Activated CD4-positive, alpha-beta T cell treated with anti-CD3 and anti-CD28 coated beads, Interleukin-2, amount 50 U/mL, for 4 hours (primary cell): ENCODE results near the gene TXLNB.
"Not testable (repeated sequence)": the region's sequence is repeated elsewhere in the genome, so short reads cannot be mapped to it uniquely, and the experiment has no call there.

Source experiments
- DNase-seq, 2 experiments: peaks; one replicate each; pipeline ENCODE4 v3.0.0-alpha.2; 2020

The TXLNB gene

DNA sequence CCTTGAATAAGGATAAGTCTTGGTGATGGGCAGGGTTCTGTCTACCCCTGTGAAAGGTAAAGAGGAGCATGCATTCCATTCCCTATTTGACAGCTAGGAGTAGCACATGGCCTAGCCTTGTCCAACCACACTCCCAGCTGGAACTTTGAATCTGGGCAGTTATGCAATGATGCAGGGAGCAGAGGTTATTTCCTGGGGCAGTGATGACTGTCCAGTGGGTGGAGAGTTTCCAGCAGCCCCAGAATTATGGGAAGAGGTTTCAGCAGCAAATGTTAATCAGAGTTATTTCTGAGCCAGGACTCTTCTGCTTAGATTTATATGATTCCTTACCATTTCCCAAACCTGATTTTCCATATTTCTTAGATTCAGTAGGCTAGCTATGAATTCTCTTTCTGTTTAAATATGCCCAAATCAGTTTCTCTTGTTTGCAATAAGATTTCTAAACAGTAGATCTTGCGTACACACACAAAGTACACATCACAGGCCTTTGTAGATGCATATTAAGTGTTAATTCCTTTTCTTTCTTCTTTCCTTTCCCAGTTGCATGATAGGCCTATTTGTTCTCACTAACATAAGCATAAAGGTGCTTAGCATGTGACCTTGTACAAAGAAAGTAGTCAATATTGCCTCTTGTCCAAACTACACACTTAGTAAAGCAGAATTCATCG, 17.3 kb upstream of the TXLNB start:
- no peak for DNase-seq

DNA sequence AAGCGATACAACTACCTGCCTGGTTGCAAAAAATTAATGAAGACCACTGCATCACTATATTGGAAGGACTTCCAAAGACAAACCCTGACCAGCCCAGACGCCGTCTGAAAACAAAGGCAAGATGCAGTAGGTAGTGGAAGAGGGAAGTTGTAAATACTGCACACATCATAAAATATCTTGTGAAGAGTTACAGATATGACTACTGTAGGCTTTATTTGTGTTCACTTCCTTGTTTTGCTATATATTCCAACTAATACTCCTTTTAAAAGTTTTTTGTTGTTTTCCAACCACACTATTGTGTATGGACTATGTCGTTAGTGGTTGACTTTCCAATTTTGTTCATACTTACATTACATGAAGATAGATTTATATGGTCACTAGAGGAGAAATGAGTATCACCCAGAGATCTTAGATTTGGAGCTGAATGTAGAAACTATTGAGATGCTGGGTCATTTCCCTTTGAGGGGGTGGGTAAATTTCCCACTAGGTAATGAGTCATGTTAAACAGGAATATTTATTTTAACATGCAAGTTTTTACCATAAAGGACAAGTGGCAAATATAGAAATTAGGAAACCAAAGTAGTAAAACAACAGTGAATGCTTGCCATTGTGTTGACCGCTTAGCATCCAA, 16.6 kb upstream of the TXLNB start:
- no peak for DNase-seq

DNA sequence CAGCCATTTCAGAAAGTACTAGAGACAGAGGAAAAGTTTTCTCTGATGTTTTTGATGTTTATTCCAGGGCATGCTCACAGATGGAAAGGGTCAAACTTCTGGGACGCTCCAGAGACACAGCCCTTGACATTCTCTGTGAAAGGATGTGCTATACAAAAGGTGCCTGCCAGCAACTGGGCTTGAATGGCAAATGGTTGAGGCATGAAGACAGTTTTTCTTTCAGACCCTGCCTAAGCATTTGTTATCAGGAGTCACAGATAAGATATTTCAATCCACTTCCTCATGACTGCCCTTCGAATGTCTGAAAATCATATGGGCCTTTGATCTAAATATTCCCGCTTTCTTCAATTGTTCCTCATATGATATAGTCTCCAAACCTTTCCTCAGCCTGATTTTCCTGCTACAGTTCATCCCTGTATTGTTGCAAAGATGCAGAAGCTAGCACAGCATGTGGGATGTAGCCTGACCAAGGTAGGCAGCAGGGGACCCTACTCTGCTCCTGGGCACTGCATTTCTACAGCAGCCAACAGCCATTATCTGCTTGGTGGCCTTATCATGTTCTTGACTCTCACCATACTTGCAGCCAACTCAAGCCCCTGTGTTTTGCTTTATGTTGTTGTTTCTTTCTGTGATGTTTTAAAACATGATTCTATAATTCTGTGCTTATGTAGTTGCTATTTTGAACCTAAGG, 14.6 kb upstream of the TXLNB start:
- DNase-seq = no peak

DNA sequence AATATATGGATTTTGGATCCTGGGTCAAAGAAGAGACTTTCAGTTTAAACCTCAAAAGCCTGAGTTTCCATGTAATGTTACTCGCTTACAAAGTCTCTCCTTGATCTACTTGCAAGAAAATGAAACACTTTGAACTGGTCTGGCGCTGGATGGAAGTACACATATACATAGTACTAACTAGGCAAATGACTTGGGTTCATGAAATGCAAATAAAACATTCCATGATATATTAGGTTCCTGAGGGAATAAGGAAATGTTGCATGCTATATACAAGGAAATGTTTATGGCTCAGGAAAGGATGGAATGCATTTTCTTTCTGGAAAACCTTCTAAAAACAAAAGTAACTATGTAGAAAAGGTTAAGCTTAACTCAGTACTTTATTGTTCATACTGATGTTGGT, 11.4 kb upstream of the TXLNB start:
- no peak for DNase-seq

DNA sequence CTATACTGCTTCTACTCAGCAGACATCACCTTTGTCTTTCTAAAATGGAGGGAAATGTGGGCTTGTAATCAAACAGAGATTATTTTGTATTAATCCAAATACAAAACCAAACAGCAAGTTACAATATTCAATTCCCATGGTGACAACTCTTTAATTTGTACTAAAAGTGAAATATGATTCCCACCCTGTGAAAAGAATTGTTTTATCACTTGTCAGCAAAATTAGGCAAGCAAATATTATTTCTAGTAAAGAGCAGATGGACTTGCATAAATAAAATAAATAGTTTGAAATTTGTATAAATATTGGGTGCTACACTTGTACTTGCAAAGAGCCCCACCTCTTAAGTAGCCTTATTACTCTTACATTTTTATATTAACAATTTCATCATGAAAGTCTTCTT, 6.1 kb upstream of the TXLNB start:
- no peak for DNase-seq

DNA sequence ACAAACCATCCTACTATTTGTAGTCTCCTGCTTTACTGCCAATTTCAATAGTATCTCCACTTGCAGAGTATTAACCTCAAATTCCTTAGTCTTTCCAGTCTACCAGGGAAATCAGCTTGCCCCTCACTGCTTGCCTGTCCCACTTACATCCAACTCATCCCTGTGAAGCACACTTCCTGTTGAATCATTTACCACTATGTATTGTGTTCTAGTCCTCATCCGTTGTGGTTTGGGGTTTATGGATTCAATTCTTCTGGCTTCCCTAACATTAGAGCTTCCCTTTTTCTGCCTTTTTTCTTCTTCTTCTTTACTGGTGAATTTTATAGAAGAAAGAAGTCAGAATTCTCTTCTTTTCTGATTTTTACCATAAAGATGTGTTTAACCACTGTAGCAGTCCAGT, 5.1 kb upstream of the TXLNB start:
- no peak for DNase-seq

DNA sequence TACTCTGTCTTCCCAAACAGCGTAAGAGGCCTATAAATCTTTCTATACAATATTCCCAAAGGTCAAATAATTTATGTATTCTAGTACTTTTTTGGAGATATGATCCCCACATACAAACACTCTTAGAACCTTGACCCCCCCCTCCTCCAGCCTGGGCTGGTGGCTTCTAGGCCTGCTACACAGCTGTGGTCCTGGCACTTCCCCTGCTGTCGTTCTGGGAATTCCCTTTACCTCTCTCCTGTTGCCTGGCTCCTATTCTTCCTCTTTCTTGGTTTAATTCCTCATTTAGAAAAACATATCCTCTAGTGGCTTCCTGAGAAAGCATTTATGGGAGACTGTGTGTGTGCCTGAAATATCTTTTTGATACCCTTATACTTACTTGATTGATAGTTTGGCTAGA, 4.1 kb upstream of the TXLNB start:
- DNase-seq = no peak

DNA sequence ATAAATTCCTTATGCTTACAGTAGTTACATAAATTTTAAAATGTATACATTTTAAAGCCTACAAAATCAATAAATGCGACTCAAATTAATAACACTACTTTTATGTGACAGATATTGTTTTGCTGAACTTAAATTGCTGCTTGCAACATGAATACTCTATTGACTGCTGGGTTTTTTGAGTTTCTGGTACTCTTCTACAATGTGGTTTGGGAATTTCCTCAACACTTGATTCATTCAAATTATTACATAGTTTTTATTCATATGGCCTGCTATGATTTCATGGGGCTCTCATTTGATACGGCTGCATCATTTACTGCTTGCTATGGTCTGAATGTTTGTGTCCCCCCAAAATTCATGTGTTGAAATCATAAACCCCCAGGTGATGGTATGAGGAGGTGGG, 2.3 kb upstream of the TXLNB start:
- no peak for DNase-seq

DNA sequence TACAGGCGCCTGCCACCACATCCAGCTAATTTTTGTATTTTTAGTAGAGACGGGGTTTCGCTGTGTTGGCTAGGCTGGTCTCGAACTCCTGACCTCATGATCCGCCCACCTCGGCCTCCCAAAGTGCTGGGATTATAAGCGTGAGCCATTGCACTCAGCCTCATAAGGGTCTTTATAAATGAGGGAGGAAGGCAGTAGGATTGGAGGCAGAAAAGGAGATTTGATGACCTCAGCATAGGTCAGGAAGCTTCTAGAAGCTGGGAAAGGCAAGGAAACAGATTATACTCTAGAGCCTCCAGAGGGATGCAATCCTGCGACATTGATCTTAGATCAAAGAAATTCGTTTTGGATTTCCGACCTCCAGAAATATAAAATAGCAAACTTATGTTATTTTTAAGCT, 1.4 kb upstream of the TXLNB start:
- DNase-seq = not testable (repeated sequence)

DNA sequence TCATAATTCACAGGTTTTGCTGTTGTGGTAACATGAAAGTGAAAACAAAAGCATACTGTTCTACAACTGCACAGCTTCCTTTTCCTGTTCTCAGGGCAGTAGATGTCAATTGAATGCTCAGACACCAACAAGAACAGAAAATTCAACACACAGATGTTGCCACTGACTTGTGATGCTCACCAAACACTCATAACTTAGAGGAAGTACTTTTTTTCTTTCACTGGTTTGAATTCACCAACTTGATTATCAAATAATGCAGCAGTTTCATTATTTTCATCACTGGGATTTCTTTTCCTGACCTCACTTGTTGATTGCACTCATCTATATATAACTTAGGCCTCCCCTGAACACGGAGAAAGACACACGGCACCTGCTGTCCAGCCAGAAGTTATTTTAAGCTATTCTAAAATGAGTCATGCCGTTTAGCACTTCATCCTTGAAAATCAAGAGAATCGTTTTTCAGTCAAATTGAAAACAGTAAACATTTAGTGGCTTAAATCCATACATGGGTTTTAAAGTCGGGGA, 949 bp downstream of the TXLNB start:
- no peak for DNase-seq

DNA sequence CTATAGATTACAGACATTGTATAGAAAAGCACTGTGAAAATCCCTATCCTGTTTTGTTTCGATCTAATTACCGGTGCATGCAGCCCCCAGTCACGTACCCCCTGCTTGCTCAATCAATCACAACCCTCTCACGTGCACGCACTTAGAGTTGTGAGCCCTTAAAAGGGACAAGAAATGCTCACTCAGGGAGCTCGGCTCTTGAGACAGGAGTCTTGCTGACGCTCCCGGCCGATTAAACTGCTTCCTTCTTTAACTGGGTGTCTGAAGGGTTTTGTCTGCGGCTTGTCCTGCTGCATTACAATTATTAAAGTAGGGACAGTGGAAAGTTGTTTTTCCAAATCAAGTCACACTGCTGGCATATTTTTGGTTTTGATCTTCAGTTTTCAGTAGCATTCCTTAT, 2.6 kb downstream of the TXLNB start:
- no peak for DNase-seq

DNA sequence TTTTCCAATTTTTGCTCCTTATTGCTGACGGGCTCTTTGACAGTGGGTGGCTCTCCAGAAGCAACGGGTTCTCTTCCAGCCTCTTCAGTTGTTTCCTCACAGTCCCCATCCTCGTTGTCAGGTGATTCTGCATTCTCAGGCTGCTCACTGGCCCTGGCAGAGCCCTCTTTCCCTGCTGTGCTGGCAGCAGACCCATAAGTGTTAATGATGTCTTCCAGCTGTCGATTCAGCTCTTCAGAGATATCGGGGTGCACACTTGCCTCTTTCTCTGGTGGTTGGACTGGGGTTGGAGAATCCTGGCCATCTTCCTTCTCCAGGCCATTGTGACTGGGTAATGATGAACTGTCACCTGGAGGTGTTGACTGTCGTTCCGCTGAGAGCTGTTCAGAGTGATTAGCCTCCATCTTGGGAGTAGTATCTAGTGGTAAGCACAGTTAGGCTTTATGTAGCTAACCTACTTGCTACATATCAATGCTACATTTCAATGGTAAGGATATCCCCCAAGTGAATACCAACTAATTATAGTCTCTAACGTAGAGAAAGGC, 3.2 kb downstream of the TXLNB start:
- DNase-seq = no peak

DNA sequence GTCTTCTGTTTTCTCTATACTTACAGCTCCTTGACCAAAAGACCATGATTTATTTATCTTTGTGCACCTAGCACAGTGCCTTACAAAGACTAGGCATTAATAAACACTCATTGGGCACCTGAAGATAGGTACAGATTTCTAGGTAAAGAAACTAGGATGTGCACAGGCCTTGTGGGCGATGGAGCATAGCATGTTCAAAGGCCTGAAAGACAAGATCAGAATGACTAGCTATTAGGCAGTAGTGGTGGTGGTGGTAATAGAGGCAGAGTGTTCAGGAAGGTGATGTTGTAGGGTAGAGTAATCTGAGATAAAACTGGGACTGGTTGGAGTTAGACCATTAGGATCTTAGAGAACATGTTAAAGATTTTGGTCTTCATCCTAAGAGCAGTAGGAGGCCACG, 3.9 kb downstream of the TXLNB start:
- no peak for DNase-seq

DNA sequence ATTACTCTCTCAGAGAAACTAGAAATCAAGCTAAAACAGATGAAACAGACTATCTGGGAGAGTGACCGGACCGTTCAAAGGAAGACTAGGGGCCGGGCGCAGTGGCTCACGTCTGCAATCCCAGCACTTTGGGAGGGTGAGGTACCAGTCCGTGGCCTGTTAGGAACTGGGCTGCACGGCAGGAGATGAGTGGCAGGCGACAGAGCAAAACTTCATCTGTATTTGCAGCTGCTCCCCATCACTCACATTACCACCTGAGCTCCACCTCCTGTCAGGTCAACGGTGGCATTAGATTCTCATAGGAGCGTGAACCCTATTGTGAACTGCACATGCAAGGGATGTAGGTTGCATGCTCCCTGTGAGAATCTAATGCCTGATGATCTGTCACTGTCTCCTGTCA, 5.4 kb downstream of the TXLNB start:
- not testable (repeated sequence) for DNase-seq

DNA sequence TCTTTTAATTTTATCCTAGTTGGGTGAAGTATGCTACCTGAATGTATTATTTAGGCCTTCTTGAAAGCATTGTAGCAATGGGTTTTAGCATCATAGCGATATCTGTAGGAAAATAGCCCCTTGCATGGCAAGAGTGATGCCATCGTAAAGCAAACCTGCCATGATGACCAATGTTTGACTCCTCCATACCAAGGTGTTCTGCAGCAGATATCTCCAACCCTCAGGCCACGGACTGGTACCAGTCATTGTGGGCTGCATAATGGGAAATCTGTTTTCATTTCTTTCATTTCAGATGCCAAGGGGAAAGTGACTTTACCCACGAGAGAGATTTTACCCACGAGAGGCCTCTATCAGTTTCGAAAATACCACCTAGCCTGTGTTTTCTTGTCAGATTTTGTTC, 6.2 kb downstream of the TXLNB start:
- no peak for DNase-seq

DNA sequence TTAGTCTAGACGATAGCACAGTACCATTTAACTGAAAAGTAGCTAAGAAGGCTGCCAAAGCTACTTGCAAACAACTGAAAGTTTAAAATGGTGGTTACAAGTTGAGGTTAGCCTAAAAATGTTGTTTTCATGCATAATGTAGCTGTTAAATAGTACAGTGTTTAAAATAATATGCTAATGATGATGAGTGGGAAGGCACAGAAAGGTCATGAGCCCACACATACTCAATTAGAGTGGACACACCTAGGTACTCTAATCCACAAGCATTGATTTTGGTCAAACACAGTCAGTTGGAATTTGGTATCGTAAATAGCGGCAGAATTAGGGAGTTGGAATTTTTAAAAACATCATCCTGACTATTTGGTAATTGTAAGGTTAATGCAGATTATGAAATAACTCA, 7.0 kb downstream of the TXLNB start:
- DNase-seq = no peak

DNA sequence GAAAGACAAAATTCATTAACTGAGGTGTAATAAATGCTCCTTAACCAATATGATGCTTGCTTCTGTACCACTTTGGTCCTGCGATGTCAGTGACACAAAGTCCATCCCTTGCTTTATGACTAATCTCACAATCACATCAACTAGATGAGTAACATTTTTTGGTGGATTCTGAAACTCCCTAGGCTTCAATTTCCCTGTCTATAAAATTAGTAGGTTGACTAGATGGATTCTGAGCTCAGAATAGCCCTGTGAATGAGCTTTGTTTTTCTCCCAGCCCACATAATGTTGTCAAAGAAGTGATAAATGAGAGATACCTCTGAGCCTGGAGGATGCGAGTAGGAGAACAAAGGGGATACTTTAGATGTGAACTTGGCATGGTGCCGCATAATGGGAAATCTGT, 9.1 kb downstream of the TXLNB start:
- DNase-seq = no peak

DNA sequence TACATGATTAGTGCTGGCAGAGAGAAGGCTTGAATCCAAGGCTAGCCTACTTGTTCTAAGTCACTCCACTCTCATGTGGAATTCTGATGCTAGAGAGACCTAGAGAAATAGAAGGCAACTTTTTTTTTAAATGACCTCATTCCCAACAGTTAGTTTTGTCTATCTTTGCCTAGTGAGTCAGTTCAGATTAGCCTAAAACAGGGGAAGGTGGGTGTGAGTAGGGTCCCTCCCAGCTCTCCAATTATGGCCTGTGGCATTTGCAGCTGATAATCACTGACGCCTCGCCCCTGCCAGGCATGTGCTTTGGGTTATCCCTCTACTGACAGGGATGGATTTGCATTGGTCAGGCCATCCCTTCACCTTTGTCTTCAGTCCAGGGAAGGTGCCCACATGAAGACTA, 13.6 kb downstream of the TXLNB start:
- DNase-seq = no peak

DNA sequence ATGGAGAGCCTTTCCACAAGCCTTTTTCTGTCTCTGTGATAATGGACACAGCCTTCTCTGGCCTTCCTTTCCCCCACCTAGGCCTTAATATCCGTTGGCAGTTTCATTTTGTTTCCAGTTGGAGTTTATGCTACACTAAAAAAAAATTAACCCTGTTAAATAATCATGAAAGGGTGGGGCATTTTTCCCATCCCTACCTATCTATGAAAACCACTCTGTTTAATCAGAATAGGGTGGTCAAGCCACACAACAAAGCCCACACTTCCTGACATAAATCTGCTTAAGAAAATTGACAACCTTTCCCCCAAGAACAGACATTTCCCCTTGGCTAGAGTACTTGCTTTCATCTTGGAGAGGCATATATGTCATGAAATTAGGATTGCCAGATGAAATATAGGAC, 14.2 kb downstream of the TXLNB start:
- DNase-seq = no peak

DNA sequence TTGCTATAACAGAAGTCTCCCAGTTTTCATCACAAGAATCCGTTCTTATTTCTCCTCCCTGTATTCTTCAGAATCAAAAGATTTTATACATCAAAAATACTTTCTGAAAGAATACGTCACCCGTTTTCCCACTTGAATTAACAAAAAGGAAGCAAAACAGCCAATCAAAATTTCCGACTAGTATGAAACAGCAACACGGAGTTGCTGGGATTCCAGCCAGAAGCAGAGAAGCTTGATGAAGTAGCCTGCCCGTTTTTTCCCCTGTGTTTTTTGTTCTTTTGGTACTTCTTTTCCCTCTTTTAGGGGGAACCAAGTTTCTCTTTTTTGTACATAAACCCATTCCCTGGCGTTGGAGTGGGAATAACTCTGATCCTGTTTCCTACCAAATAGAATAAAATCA, 14.6 kb downstream of the TXLNB start:
- DNase-seq = no peak

DNA sequence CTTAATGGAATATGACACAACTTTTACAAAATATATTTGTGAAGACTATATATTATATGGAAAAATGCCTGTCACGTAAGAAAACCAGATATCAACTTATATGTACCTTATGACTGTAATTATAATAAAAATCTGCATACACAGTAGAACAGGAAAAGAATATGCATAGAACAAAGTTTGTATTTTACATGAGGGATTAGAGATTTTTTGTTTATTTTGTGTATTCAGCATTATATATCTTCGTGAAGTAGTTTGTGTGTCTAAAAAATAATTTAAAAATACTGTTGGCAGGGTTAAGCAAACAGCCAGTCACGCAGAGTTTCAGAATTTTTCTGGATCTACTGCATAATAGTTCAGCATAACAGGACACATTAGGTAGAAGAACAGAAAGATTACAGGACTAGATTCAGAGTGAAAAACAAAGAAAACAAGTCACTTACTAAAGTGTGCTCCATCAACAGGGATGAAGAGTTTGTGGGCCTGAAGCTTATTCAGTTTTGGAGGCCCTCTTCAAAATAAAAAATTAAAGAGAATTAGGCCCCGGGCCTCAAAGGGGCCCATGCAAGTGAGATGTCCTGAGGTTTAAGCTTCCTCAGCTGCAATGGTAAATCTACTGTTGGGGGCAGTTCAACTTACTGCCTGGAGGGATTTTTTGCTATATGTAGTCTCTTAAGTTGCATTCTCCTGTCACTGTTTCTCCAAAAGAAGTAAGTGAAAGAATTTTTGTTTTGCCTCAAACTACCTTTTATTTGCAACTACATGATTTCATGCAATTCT, 16.3 kb downstream of the TXLNB start:
- DNase-seq = no peak

DNA sequence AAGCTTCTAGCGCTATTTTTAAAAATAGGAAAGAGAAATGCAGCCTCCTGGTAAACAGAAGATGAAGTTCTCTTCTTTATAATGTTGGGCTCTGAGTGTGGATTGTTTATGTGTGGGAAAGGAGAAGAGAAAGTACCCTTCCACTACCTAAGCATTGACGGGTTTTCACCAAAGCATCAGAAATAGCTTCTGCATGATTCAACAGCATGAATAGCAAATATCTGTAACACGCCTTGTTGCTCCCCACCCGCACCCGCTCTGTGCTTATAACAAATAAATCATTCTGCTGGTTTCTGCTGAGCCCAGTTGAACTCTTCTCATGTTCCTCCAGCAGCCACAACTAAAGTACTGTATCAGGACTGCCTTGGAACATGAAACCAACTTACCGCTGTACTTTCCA, 20.7 kb downstream of the TXLNB start:
- no peak for DNase-seq

DNA sequence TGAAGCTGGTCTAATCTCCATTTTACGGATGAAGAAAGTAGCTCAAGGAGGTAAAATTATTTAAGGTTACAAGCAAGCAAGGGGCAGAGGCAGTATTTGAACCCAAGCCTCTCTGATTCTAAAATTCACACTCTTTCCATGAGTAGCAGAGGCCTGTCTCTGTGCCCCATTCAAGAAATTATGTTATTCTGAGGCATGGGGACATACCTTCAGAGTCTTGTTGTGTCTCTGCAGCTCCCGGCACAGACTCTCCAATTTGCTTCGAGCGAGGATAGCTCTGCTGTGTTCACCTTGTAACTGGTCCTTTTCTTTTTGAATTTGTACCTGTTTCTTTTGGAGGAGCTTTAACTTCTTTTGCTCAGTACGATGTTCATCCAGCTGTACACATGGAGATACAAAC, 21.5 kb downstream of the TXLNB start:
- DNase-seq = no peak
